MM.1S (cell line): ENCODE data around the gene OR8G1.

Source experiments
- DNase-seq: peaks from one replicate; pipeline ENCODE4 v3.0.0-alpha.2; 2015
- H2AFZ ChIP-seq: fragments of 300-600 bp; sonication (generic); 2 replicates; pipeline ENCODE4 v1.6.0; 2016; ENCODE audit warnings: antibody characterized with exemption, low read length
- H3F3A ChIP-seq: fragments of 300-600 bp; sonication (generic); 2 replicates; pipeline ENCODE4 v1.6.1; 2016; ENCODE audit warnings: mild to moderate bottlenecking, antibody characterized with exemption, low read length, moderate library complexity, mixed read lengths; ENCODE audit not compliant: insufficient read depth
- H3K27ac ChIP-seq: fragments of 300-600 bp; sonication (generic); 2 replicates; pipeline ENCODE4 v1.5.1; 2016; ENCODE audit warnings: mild to moderate bottlenecking, low read length
- H3K27me3 ChIP-seq: fragments of 300-600 bp; sonication (generic); replicated peaks from 2 replicates; pipeline ENCODE4 v1.6.0; 2016; ENCODE audit warnings: low read length; ENCODE audit not compliant: insufficient read depth
- H3K36me3 ChIP-seq: fragments of 300-600 bp; sonication (generic); replicated peaks from 2 replicates; pipeline ENCODE4 v1.6.1; 2016; ENCODE audit warnings: mild to moderate bottlenecking, low read length, mixed read lengths; ENCODE audit not compliant: insufficient read depth
- H3K4me1 ChIP-seq: fragments of 300-600 bp; sonication (generic); 2 replicates; pipeline ENCODE4 v1.6.1; 2016; ENCODE audit warnings: low read length, mixed read lengths
- H3K4me2 ChIP-seq: fragments of 300-600 bp; sonication (generic); 2 replicates; pipeline ENCODE4 v1.6.0; 2016; ENCODE audit warnings: low read depth, low read length
- H3K4me3 ChIP-seq: fragments of 300-600 bp; sonication (generic); 2 replicates; pipeline ENCODE4 v1.5.1; 2016; ENCODE audit warnings: low read length, mixed read lengths
- H3K79me2 ChIP-seq: fragments of 300-600 bp; sonication (generic); 2 replicates; pipeline ENCODE4 v1.6.1; 2016; ENCODE audit warnings: mixed run types, low read length, mixed read lengths
- H3K9ac ChIP-seq: fragments of 300-600 bp; sonication (generic); 2 replicates; pipeline ENCODE4 v1.6.1; 2016; ENCODE audit warnings: low read length, mixed read lengths
- H3K9me2 ChIP-seq: fragments of 300-600 bp; sonication (generic); replicated peaks from 2 replicates; pipeline ENCODE4 v1.6.1; 2016; ENCODE audit warnings: mild to moderate bottlenecking, low read length, mixed read lengths; ENCODE audit not compliant: insufficient read depth
- H3K9me3 ChIP-seq: fragments of 300-600 bp; sonication (generic); replicated peaks from 2 replicates; pipeline ENCODE4 v1.6.1; 2016; ENCODE audit warnings: mild to moderate bottlenecking, low read length, mixed read lengths; ENCODE audit not compliant: insufficient read depth
- H4K20me1 ChIP-seq: fragments of 300-600 bp; sonication (generic); 2 replicates; pipeline ENCODE4 v1.6.1; 2016; ENCODE audit warnings: mild to moderate bottlenecking, low read length, moderate library complexity, mixed read lengths; ENCODE audit not compliant: insufficient read depth
- EZH2 ChIP-seq: fragments of 300-600 bp; sonication (generic); optimal IDR thresholded peaks from 2 replicates; pipeline ENCODE3; 2017; ENCODE audit warnings: low read depth, mild to moderate bottlenecking, antibody characterized with exemption, low read length, mixed read lengths
- EZH2phosphoT487 ChIP-seq: fragments of 300-600 bp; sonication (generic); IDR thresholded peaks from 2 replicates; pipeline ENCODE4 v1.6.1; 2018; ENCODE audit warnings: antibody characterized with exemption, low read length
- TF ChIP-seq, protein P1 (sequence below): fragments of 300-600 bp; sonication (generic); IDR thresholded peaks from 2 replicates; pipeline ENCODE4 v1.5.1; 2016; ENCODE audit warnings: antibody characterized with exemption, low read length, mixed read lengths

OR8G1 gene

DNA sequence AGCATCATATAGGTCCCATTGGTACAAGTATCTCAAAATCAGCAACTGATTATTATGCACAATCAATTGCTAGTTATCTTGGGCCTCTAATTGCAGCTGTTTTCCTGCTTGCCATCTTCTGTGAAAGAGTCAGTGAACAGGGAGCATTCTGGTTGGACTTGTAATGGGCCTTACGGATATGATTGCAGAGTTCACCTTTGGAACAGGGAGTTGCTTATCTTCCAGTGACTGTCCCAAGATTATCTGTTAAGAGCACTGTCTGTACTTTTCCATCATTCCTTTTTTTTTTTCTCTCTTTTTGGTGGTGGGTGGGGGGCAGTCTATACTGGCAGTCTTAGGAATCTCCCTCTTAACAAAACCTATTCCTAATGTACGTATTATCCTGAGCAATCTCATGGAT lies 33.1 kb downstream of the OR8G1 start:
- no peaks in the 10 kb centered on the region for H3K9me2 ChIP-seq
- no peak for TF ChIP-seq EZH2
- no peak for TF ChIP-seq EZH2phosphoT487
- TF ChIP-seq, protein P1, sequence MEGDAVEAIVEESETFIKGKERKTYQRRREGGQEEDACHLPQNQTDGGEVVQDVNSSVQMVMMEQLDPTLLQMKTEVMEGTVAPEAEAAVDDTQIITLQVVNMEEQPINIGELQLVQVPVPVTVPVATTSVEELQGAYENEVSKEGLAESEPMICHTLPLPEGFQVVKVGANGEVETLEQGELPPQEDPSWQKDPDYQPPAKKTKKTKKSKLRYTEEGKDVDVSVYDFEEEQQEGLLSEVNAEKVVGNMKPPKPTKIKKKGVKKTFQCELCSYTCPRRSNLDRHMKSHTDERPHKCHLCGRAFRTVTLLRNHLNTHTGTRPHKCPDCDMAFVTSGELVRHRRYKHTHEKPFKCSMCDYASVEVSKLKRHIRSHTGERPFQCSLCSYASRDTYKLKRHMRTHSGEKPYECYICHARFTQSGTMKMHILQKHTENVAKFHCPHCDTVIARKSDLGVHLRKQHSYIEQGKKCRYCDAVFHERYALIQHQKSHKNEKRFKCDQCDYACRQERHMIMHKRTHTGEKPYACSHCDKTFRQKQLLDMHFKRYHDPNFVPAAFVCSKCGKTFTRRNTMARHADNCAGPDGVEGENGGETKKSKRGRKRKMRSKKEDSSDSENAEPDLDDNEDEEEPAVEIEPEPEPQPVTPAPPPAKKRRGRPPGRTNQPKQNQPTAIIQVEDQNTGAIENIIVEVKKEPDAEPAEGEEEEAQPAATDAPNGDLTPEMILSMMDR = no peak
- DNase-seq = no peak
- H3K36me3 ChIP-seq = no peaks in the 10 kb centered on the region
- no peak overlapping the region for H3K27ac ChIP-seq
- no peaks in the 10 kb centered on the region for H3K4me1 ChIP-seq
- no peak overlapping the region for H3K4me2 ChIP-seq
- H2AFZ ChIP-seq = no peak overlapping the region
- H3K27me3 ChIP-seq = no peaks in the 10 kb centered on the region
- H4K20me1 ChIP-seq = no peaks in the 10 kb centered on the region
- H3K79me2 ChIP-seq = no peaks in the 10 kb centered on the region
- no peak overlapping the region for H3K9ac ChIP-seq
- H3F3A ChIP-seq = no peaks in the 10 kb centered on the region
- no peaks in the 10 kb centered on the region for H3K9me3 ChIP-seq
- H3K4me3 ChIP-seq = no peak overlapping the region

DNA sequence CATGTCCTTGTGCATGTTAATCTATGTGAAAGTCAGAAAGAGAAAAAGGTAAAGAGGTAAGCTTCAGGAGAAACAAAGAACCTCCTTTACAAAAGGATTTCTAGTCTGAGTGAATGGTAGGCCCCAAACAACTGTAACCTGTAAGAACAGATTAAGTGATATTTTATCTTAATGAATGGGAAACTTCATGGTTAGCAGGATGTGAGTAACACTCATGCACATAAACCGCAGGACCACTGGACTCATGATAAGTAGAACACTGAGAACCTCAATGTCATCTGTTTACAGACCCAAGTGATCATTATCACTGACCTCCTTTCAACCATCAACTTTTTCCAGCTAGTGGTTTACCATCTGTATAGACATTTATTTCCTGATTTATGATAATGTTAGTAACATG lies 35.2 kb downstream of the OR8G1 start:
- no peaks in the 10 kb centered on the region for H3K36me3 ChIP-seq
- no peak overlapping the region for H2AFZ ChIP-seq
- TF ChIP-seq EZH2phosphoT487 (no peak), EZH2 (no peak)
- TF ChIP-seq, protein P1 = no peak
- DNase-seq = no peak
- no peaks in the 10 kb centered on the region for H3K9me3 ChIP-seq
- no peaks in the 10 kb centered on the region for H3K27me3 ChIP-seq
- no peak overlapping the region for H3K27ac ChIP-seq
- no peak overlapping the region for H3K4me2 ChIP-seq
- no peak overlapping the region for H3K4me3 ChIP-seq
- H3K79me2 ChIP-seq = no peaks in the 10 kb centered on the region
- H3K4me1 ChIP-seq = no peaks in the 10 kb centered on the region
- no peak overlapping the region for H3K9ac ChIP-seq
- no peaks in the 10 kb centered on the region for H4K20me1 ChIP-seq
- H3F3A ChIP-seq = no peaks in the 10 kb centered on the region
- H3K9me2 ChIP-seq = no peaks in the 10 kb centered on the region

DNA sequence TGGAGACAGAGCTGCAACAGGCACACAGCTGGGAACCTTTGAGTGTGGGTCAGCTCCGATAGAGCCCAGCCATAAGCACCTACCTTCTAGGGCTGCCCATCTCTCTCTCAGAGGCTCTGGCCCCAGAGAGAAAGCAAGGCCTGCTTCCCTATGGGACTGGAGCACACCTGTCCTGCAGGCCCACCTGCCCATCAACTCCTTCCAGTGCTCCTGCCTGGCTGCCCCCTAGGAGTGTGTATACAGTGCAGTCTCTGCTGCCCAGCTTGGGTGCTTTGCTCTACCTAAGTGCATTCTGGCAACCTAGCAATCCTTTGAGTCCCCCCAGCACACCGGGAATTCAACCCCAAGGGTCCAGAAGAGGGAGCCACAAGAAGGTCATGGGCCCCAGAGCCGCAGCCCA lies 36.3 kb downstream of the OR8G1 start:
- Histone ChIP-seq H3K79me2 (no peaks in the 10 kb centered on the region), H2AFZ (no peak overlapping the region), H3K9me2 (no peaks in the 10 kb centered on the region), H3K9ac (no peak overlapping the region), H3K9me3 (no peaks in the 10 kb centered on the region), H3K4me1 (no peaks in the 10 kb centered on the region), H3K27me3 (no peaks in the 10 kb centered on the region), H3K36me3 (no peaks in the 10 kb centered on the region), H3F3A (no peaks in the 10 kb centered on the region), H3K4me3 (no peak overlapping the region), H4K20me1 (no peaks in the 10 kb centered on the region), H3K27ac (no peak overlapping the region), H3K4me2 (no peak overlapping the region)
- TF ChIP-seq, protein P1 = no peak
- TF ChIP-seq EZH2 = no peak
- TF ChIP-seq EZH2phosphoT487 = no peak
- no peak for DNase-seq
